Endothelial cell of umbilical vein (primary cell): Measurements from ENCODE around the gene ACSF3. TPM values are rescaled to one million over a fixed set of nuclear protein-coding genes. Genes with fewer than 3 reads are reported as not detected.

Experiments used
- BruUV-seq: library from RNA; stranded (reverse); fragments of 400-500 nt; replicated peaks from 2 replicates; lab custom pipeline; 2021; lab: Mats Ljungman, UMichigan
- CTCF ChIA-PET: fragments of 300-600, 350-600 bp; sonication (Branson Sonifier 250); formaldehyde crosslinking; loops from one replicate; lab custom pipeline; 2021; ENCODE audit warnings: antibody characterized with exemption, inconsistent platforms; lab: Charles Lee
- POLR2A ChIA-PET: fragments of 300-600, 350-600 bp; sonication (Branson Sonifier 250); formaldehyde crosslinking; loops from one replicate; lab custom pipeline; 2021; ENCODE audit warnings: antibody characterized with exemption, inconsistent platforms; lab: Charles Lee
- DNase-seq: peaks from one replicate; pipeline ENCODE4 v3.0.0-alpha.2; 2011; ENCODE audit warnings: low read depth, low spot score
- FAIRE-seq: peaks from 2 replicates; lab custom pipeline; 2011; peaks lifted over from hg19 to GRCh38; lab: Jason Lieb, UNC
- H2AFZ ChIP-seq: 2 replicates; pipeline ENCODE4 v1.6.0; 2012; ENCODE audit warnings: low read depth, low read length, control low read depth, inconsistent platforms
- H3K27ac ChIP-seq: 2 replicates; pipeline ENCODE4 v1.5.1; 2011; ENCODE audit warnings: low read depth, mild to moderate bottlenecking, control low read depth, low read length, moderate library complexity; ENCODE audit not compliant: insufficient read depth
- H3K27me3 ChIP-seq, 2 experiments: 2 replicates each; pipeline versions ENCODE4 v1.6.0 to v1.6.1; 2011; ENCODE audit warnings: low read length in 2 of 2, mixed read lengths in 1 of 2; ENCODE audit not compliant: control insufficient read depth in 2 of 2, insufficient read depth in 2 of 2
- H3K36me3 ChIP-seq, 2 experiments: 2 replicates in 1 of 2; 3 replicates in 1 of 2; pipeline ENCODE4 v1.5.1; 2011; ENCODE audit warnings: low read length in 2 of 2, mild to moderate bottlenecking in 1 of 2, moderate library complexity in 1 of 2; ENCODE audit not compliant: control insufficient read depth in 2 of 2, insufficient read depth in 2 of 2; ENCODE audit errors: extremely low read depth in 1 of 2
- H3K4me1 ChIP-seq: 3 replicates; pipeline ENCODE4 v1.5.1; 2011; ENCODE audit warnings: mild to moderate bottlenecking, low read length; ENCODE audit not compliant: control insufficient read depth, insufficient read depth; ENCODE audit errors: extremely low read depth
- H3K4me2 ChIP-seq: 2 replicates; pipeline ENCODE4 v1.6.1; 2011; ENCODE audit warnings: low read length, control low read depth, mixed read lengths; ENCODE audit not compliant: insufficient read depth
- H3K4me3 ChIP-seq, 3 experiments: fragments of 200-600 bp in 1 of 3; sonication (generic), shearing (Covaris generic) in 1 of 3; replicated peaks in 1 of 3; 2 replicates each; pipeline ENCODE4 v1.5.1; 2011 to 2016; ENCODE audit warnings: control low read depth in 3 of 3, low read length in 3 of 3, mild to moderate bottlenecking in 2 of 3, inconsistent platforms in 1 of 3, low read depth in 1 of 3, moderate library complexity in 1 of 3; ENCODE audit not compliant: insufficient read depth in 1 of 3
- H3K79me2 ChIP-seq: 2 replicates; pipeline ENCODE4 v1.6.0; 2012; ENCODE audit warnings: low read length, inconsistent platforms; ENCODE audit not compliant: control insufficient read depth, insufficient read depth
- H3K9ac ChIP-seq: replicated peaks from 2 replicates; pipeline ENCODE3; 2011; ENCODE audit warnings: low read length, control low read depth; ENCODE audit not compliant: insufficient read depth; ENCODE audit errors: extremely low read depth
- H3K9me1 ChIP-seq: replicated peaks from 3 replicates; pipeline ENCODE4 v1.6.0; 2011; ENCODE audit warnings: mild to moderate bottlenecking, low read length; ENCODE audit not compliant: control insufficient read depth, insufficient read depth; ENCODE audit errors: extremely low read depth
- H3K9me3 ChIP-seq: replicated peaks from 2 replicates; pipeline ENCODE4 v1.5.1; 2012; ENCODE audit warnings: low read length, inconsistent platforms; ENCODE audit not compliant: control insufficient read depth, insufficient read depth
- H4K20me1 ChIP-seq: replicated peaks from 2 replicates; pipeline ENCODE3; 2011; ENCODE audit warnings: mild to moderate bottlenecking, low read length; ENCODE audit not compliant: control insufficient read depth, insufficient read depth; ENCODE audit errors: extremely low read depth
- CTCF ChIP-seq, 2 donors: IDR thresholded peaks; 1 replicate in 1 of 2; 2 replicates in 1 of 2; pipeline ENCODE4 v1.5.1; 2011; ENCODE audit warnings: low read length in 2 of 2, mild to moderate bottlenecking in 2 of 2, moderate library complexity in 2 of 2, control low read depth in 1 of 2, inconsistent platforms in 1 of 2, low read depth in 1 of 2; ENCODE audit not compliant: insufficient read depth in 1 of 2; ENCODE audit errors: extremely low read depth in 1 of 2
- EZH2 ChIP-seq: IDR thresholded peaks from 2 replicates; pipeline ENCODE4 v1.6.1; 2012; ENCODE audit warnings: borderline replicate concordance, low read depth, mild to moderate bottlenecking, moderate library complexity, low read length, inconsistent platforms; ENCODE audit not compliant: severe bottlenecking
- FOS ChIP-seq: IDR thresholded peaks from 2 replicates; pipeline ENCODE4 v1.6.1; 2011; ENCODE audit warnings: mild to moderate bottlenecking, low read length, moderate library complexity, borderline replicate concordance; ENCODE audit not compliant: insufficient read depth
- GATA2 ChIP-seq: IDR thresholded peaks from 2 replicates; pipeline ENCODE4 v1.7.0; 2011; ENCODE audit warnings: low read depth, mild to moderate bottlenecking, moderate library complexity, mixed read lengths, low read length; ENCODE audit not compliant: insufficient read length, insufficient read depth
- JUN ChIP-seq: IDR thresholded peaks from 2 replicates; pipeline ENCODE4 v1.6.1; 2011; ENCODE audit warnings: borderline replicate concordance, low read depth; ENCODE audit not compliant: insufficient read length, insufficient read depth
- MYC ChIP-seq: IDR thresholded peaks from one replicate; pipeline ENCODE4 v1.6.1; 2011; ENCODE audit warnings: mild to moderate bottlenecking, low read depth, low read length
- POLR2A ChIP-seq: IDR thresholded peaks from 2 replicates; pipeline ENCODE4 v1.6.1; 2012; ENCODE audit warnings: low read depth, mild to moderate bottlenecking, control low read depth, low read length
- POLR2AphosphoS5 ChIP-seq: IDR thresholded peaks from 2 replicates; pipeline ENCODE4 v1.6.1; 2012; ENCODE audit warnings: low read depth, mild to moderate bottlenecking, control low read depth, low read length, moderate library complexity; ENCODE audit not compliant: insufficient read depth
- dilution Hi-C: fragments of 300-500 bp; cut with MboI; formaldehyde crosslinking; loops from one replicate; pipeline ENCODE4 v1.15.0; 2019; ENCODE audit warnings: low sequenced_read_pairs; ENCODE audit not compliant: extremely low pct_ligation_motif_present
- intact Hi-C: fragments of 100-400 bp; cut with micrococcal nuclease; formaldehyde crosslinking; loops from one replicate; pipeline ENCODE4 v1.10.0; 2022
- polyA plus RNA-seq, 4 experiments: library from polyadenylated mRNA; depleted of rRNA in 3 of 4; stranded (reverse) in 3 of 4; unstranded in 1 of 4; fragments of >200 nt; gene quantifications; 2 replicates each; pipeline versions ENCODE4 v1.2.1 to v1.2.3, GENCODE V29; 2011 to 2012; ENCODE audit warnings: missing spikeins in 1 of 4
- total RNA-seq: library from RNA; stranded (reverse); gene quantifications from 2 replicates; pipeline ENCODE4 v1.2.3, GENCODE V29; 2021
- TF ChIP-seq, protein P1 (sequence below): IDR thresholded peaks from 2 replicates; pipeline ENCODE4 v1.6.1; 2011; ENCODE audit not compliant: insufficient read depth, insufficient read length

The ACSF3 gene
- total and polyA plus RNA-seq, 2 donors (not counting 3 experiments of a cell fraction or from before 2014, with no cell fraction given), result 18.6 to 33.2 TPM

- no peak overlapping the region for H3K27ac ChIP-seq
- no peak overlapping the region for H3K4me2 ChIP-seq
- no TSS peak for BruUV-seq
- no peaks in the 10 kb centered on the region for H3K9me3 ChIP-seq
- DNase-seq, result no peak
- no peaks in the 10 kb centered on the region for H3K79me2 ChIP-seq
- CTCF ChIA-PET, result no interaction called here
- no peaks in the 10 kb centered on the region for H3K9me1 ChIP-seq
- no peak overlapping the region for H3K4me3 ChIP-seq
- no peaks in the 10 kb centered on the region for H3K27me3 ChIP-seq
- dilution Hi-C loops (no loop called here), intact Hi-C loops (no loop called here)
- no peaks in the 10 kb centered on the region for H3K36me3 ChIP-seq
- H3K4me1 ChIP-seq, result no peaks in the 10 kb centered on the region
- no peak for FAIRE-seq
- H3K9ac ChIP-seq, result no peak overlapping the region
- TF ChIP-seq, protein P1, sequence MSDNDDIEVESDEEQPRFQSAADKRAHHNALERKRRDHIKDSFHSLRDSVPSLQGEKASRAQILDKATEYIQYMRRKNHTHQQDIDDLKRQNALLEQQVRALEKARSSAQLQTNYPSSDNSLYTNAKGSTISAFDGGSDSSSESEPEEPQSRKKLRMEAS, result no peak
- TF ChIP-seq POLR2A (no peak), EZH2 (no peak), MYC (no peak), POLR2AphosphoS5 (no peak), FOS (no peak), CTCF (IDR thresholded peaks at IDR 0.05; ENCODE audit: extremely low read depth in 1 of 2, insufficient read depth in 1 of 2, low read depth in 1 of 2, low read length in 2 of 2) (no peak), GATA2 (no peak), JUN (no peak)
- no peaks in the 10 kb centered on the region for H4K20me1 ChIP-seq
- H2AFZ ChIP-seq, result no peak overlapping the region
- POLR2A ChIA-PET, result no interaction called here
Measured at GRCh38 chr16:89045881-89046280, 47.8 kb upstream of the ACSF3 start.
